Smooth muscle cell (in vitro differentiated cells): ENCODE results near the gene CYBA. TPM values are rescaled to one million over a fixed set of nuclear protein-coding genes. Genes with fewer than 3 reads are reported as not detected.
A peak's percentile ranks its signal among the peaks of the same experiment; 100 is the strongest.

ENCODE experiments used
- DNase-seq: peaks from one replicate; lab custom pipeline; 2025; ENCODE audit not compliant: unreplicated experiment; lab: John Stamatoyannopoulos, UW
- H2AFZ ChIP-seq: fragments of 200-600 bp; sonication (generic); 2 replicates; pipeline ENCODE4 v1.6.0; 2016; ENCODE audit warnings: antibody characterized with exemption, low read depth, mild to moderate bottlenecking
- H3F3A ChIP-seq: fragments of 200-600 bp; sonication (generic); 2 replicates; pipeline ENCODE4 v1.6.0; 2017; ENCODE audit warnings: antibody characterized with exemption, low read depth
- H3K27ac ChIP-seq: fragments of 200-600 bp; sonication (generic); 2 replicates; pipeline ENCODE4 v1.5.1; 2016; ENCODE audit warnings: low read depth, mild to moderate bottlenecking
- H3K27me3 ChIP-seq: fragments of 200-600 bp; sonication (generic); 2 replicates; pipeline ENCODE4 v1.6.1; 2016; ENCODE audit warnings: low read depth, mild to moderate bottlenecking
- H3K36me3 ChIP-seq: fragments of 200-600 bp; sonication (generic); 2 replicates; pipeline ENCODE4 v1.5.1; 2016; ENCODE audit warnings: low read depth
- H3K4me1 ChIP-seq: fragments of 200-600 bp; sonication (generic); 2 replicates; pipeline ENCODE4 v1.5.1; 2016; ENCODE audit warnings: low read depth
- H3K4me2 ChIP-seq: fragments of 200-600 bp; sonication (generic); 2 replicates; pipeline ENCODE4 v1.6.0; 2016; ENCODE audit warnings: mild to moderate bottlenecking
- H3K4me3 ChIP-seq: fragments of 200-600 bp; sonication (generic); 2 replicates; pipeline ENCODE4 v1.5.1; 2016; ENCODE audit warnings: mild to moderate bottlenecking
- H3K79me2 ChIP-seq: fragments of 200-600 bp; sonication (generic); 2 replicates; pipeline ENCODE4 v1.6.0; 2016; ENCODE audit warnings: low read depth, mild to moderate bottlenecking
- H3K9ac ChIP-seq: fragments of 200-600 bp; sonication (generic); 2 replicates; pipeline ENCODE4 v1.6.0; 2016; ENCODE audit warnings: low read depth
- H3K9me3 ChIP-seq: fragments of 200-600 bp; sonication (generic); replicated peaks from 2 replicates; pipeline ENCODE4 v1.5.1; 2016; ENCODE audit warnings: low read depth
- H4K20me1 ChIP-seq: fragments of 200-600 bp; sonication (generic); 2 replicates; pipeline ENCODE4 v1.6.0; 2016; ENCODE audit warnings: low read depth
- WGBS: methylation state at CpG from one replicate; pipeline ENCODE4 v1.1.7; 2016; ENCODE audit warnings: low lambda C conversion rate; 5-methylcytosine and 5-hydroxymethylcytosine counted together
- polyA plus RNA-seq: library from polyadenylated mRNA; unstranded; fragments of >200 nt; fragmentation: Nextera tagmentation; extraction: Ambion mirVana; gene quantifications from 2 replicates; pipeline ENCODE4 v1.2.1, GENCODE V29; 2016
- total RNA-seq: library from RNA; depleted of rRNA; stranded (reverse); fragments of >200 nt; gene quantifications from 2 replicates; pipeline ENCODE4 v1.2.3, GENCODE V29; 2014
- TF ChIP-seq, protein P1 (sequence below): fragments of 200-600 bp; sonication (generic); IDR thresholded peaks from 2 replicates; pipeline ENCODE4 v1.5.1; 2017; ENCODE audit warnings: borderline replicate concordance, mild to moderate bottlenecking, antibody characterized with exemption; ENCODE audit not compliant: insufficient read depth, poor library complexity, severe bottlenecking

Gene CYBA
- total and polyA plus RNA-seq, 2 experiments from 2014 or later = 181 to 388 TPM

DNA sequence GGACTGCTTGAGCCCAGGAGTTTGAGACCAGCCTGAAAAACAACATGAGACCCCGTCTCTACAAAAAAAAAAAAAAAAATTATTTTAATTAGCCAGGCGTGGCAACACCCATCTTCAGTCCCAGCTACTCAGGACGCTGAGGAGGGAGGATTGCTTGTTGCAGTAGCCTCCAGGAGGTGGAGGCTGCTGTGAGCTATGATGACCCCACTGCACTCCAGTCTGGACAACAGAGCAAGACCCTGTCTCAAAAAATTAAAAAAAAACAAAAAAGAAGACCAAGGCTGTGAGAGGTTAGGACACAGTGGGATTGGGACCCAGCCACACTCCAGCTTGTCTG lies 36.8 kb upstream of the CYBA start:
- peaks cover 38% of the 10 kb centered on the region for H3K27me3 ChIP-seq
- no peak overlapping the region for H3K4me3 ChIP-seq
- H4K20me1 ChIP-seq = no peaks in the 10 kb centered on the region
- H3K4me1 ChIP-seq = peaks cover 14% of the 10 kb centered on the region
- H3K4me2 ChIP-seq = no peak overlapping the region
- H3K9me3 ChIP-seq = no peaks in the 10 kb centered on the region
- no peaks in the 10 kb centered on the region for H3K79me2 ChIP-seq
- no peaks in the 10 kb centered on the region for H3F3A ChIP-seq
- 90% methylated on average over 3 of the region's 3 CpGs for WGBS
- DNase-seq = no peak
- H3K36me3 ChIP-seq = no peaks in the 10 kb centered on the region
- no peak overlapping the region for H3K9ac ChIP-seq
- TF ChIP-seq, protein P1, sequence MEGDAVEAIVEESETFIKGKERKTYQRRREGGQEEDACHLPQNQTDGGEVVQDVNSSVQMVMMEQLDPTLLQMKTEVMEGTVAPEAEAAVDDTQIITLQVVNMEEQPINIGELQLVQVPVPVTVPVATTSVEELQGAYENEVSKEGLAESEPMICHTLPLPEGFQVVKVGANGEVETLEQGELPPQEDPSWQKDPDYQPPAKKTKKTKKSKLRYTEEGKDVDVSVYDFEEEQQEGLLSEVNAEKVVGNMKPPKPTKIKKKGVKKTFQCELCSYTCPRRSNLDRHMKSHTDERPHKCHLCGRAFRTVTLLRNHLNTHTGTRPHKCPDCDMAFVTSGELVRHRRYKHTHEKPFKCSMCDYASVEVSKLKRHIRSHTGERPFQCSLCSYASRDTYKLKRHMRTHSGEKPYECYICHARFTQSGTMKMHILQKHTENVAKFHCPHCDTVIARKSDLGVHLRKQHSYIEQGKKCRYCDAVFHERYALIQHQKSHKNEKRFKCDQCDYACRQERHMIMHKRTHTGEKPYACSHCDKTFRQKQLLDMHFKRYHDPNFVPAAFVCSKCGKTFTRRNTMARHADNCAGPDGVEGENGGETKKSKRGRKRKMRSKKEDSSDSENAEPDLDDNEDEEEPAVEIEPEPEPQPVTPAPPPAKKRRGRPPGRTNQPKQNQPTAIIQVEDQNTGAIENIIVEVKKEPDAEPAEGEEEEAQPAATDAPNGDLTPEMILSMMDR = no peak
- H2AFZ ChIP-seq = no peak overlapping the region
- H3K27ac ChIP-seq = no peak overlapping the region

DNA sequence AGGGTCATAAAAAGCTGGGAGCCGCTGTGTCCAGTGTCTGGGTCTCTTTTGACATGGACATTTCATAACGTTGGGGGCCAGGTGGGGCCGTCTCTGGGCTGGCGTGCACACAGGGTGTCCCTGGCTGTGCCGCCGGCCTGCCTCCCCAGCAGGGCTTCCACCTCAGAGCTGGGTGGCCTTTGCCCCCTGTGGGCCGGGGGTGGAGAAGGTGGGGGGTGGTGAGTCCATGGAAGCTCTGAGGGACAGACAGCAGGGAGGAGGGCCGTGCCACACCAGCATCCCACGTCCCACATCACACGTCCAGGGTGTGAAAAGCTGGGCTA lies 36.4 kb upstream of the CYBA start:
- H3K36me3 ChIP-seq = no peaks in the 10 kb centered on the region
- H4K20me1 ChIP-seq = no peaks in the 10 kb centered on the region
- no peaks in the 10 kb centered on the region for H3K9me3 ChIP-seq
- H3K9ac ChIP-seq = no peak overlapping the region
- WGBS = 86% methylated on average over 10 of the region's 10 CpGs
- no peak overlapping the region for H3K4me3 ChIP-seq
- H2AFZ ChIP-seq = no peak overlapping the region
- TF ChIP-seq, protein P1 = no peak
- H3F3A ChIP-seq = no peaks in the 10 kb centered on the region
- peaks cover 14% of the 10 kb centered on the region for H3K4me1 ChIP-seq
- H3K27me3 ChIP-seq = peaks cover 38% of the 10 kb centered on the region
- DNase-seq = no peak
- H3K79me2 ChIP-seq = no peaks in the 10 kb centered on the region
- no peak overlapping the region for H3K4me2 ChIP-seq
- H3K27ac ChIP-seq = no peak overlapping the region

DNA sequence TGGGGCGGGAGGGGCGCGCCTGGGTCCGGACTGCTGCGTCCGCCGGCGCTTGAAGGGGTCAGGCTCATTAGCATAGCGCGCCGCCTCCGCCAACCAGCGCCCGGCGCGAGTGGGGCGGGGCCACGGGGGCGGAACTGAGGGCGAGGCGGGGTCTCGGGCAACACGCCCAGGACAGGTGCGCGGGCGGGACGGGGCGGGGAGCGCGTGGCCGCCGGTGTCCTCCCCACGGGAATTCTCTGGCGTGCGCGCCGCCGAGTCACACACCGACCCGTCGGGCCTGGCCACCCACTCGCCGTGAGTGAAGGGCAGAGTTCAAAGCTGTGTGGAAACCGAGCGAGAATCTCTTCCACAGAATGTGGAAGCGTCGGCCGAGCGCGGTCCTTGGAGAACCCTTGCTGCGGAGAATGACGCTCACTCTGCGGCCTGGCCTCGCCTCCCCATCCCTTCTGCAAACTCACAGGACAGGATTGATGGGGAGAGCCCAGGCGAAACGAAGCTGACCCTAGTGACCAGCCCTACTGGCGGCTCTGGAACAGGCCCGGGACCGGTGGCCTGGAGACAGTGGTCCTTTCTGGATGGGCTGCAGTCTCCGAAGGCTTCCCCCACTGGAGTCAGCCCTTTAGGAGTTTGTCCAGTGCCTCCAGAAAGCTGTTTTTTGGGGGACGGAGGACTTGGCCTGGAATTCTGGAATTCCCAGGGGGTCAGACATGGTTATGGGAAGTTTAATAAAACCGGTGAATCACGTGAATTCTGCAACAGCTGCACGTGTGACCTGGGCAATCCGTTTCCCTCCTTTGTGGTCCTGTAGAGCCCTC lies 35.8 kb upstream of the CYBA start, which contains the start of gene SNAI3:
TSS of gene SNAI3 (minus strand) at position 69 of the 815 bp plus-strand sequence. CDS start 101 bp downstream, outside the sequence.
- Histone ChIP-seq H3K9me3 (no peaks in the 10 kb centered on the region), H3K4me2 (peak within 1 kb of the TSS; percentile 99), H3K4me1 (peaks cover 14% of the 10 kb centered on the region), H3K4me3 (peak within 1 kb of the TSS; percentile 67), H3K79me2 (no peaks in the 10 kb centered on the region), H3K36me3 (no peaks in the 10 kb centered on the region), H4K20me1 (no peaks in the 10 kb centered on the region), H3F3A (no peaks in the 10 kb centered on the region), H3K27me3 (peaks cover 38% of the 10 kb centered on the region), H2AFZ (peak within 1 kb of the TSS; percentile 42), H3K9ac (no peak within 1 kb of the TSS), H3K27ac (no peak within 1 kb of the TSS)
- TF ChIP-seq, protein P1 = no peak
- WGBS = 22% methylated on average over 30 of the region's 65 CpGs
- peak; percentile 36 for DNase-seq

DNA sequence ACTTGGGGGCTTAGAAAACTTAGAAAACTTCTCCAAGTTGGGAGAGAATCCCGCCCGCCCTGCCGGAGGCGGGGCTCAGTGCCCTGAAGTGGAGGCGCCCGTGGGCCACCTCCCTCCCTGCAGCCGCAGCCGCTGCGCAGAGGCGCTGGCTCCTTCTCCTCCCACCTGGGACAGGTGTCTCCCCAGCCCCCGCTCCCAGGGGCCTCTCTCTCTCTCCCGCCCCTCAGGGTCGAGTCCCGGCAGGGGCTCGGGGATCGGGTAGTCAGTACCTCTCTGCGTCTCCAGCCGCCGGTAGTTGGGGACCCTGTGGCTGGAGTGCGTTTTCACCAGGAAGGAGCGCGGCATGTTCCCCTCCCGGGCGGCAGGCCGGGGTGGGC lies 35.2 kb upstream of the CYBA start:
- WGBS = 0% methylated on average over 9 of the region's 25 CpGs
- Histone ChIP-seq H2AFZ (peak overlapping the region; percentile 42), H3K79me2 (no peaks in the 10 kb centered on the region), H3F3A (no peaks in the 10 kb centered on the region), H3K4me3 (peak overlapping the region; percentile 67), H4K20me1 (no peaks in the 10 kb centered on the region), H3K27me3 (peaks cover 38% of the 10 kb centered on the region), H3K4me2 (peak overlapping the region; percentile 99), H3K9me3 (no peaks in the 10 kb centered on the region), H3K27ac (no peak overlapping the region), H3K4me1 (peaks cover 14% of the 10 kb centered on the region), H3K9ac (no peak overlapping the region), H3K36me3 (no peaks in the 10 kb centered on the region)
- TF ChIP-seq, protein P1 = no peak
- DNase-seq = no peak
